K562 (cell line): ENCODE data around the gene LIN9. TPM values are rescaled to one million over a fixed set of nuclear protein-coding genes. Genes with fewer than 3 reads are reported as not detected.

Experiments used
- ARID2 ChIP-seq: fragments of 450-650 bp; IDR thresholded peaks from 2 replicates; pipeline ENCODE4 v1.6.1; 2017; ENCODE audit warnings: antibody characterized with exemption, mild to moderate bottlenecking
- ARNT ChIP-seq, 2 experiments: fragments of 450-650 bp; IDR thresholded peaks; 2 replicates each; pipeline ENCODE4 v1.6.1; 2016; ENCODE audit warnings: mild to moderate bottlenecking in 1 of 2
- BHLHE40 ChIP-seq: IDR thresholded peaks from 2 replicates; pipeline ENCODE4 v1.6.1; 2011; ENCODE audit warnings: low read length, improper control_type of control experiment
- BRF1 ChIP-seq: IDR thresholded peaks from 3 replicates; pipeline ENCODE4 v1.6.1; 2011; ENCODE audit warnings: borderline replicate concordance, mild to moderate bottlenecking; ENCODE audit not compliant: insufficient read length; ENCODE audit errors: extremely low read depth
- CREB3 ChIP-seq: fragments of 450-650 bp; conservative IDR thresholded peaks from 2 replicates; pipeline ENCODE4 v1.6.1; 2016; ENCODE audit warnings: missing genetic modification characterization, low read depth, mild to moderate bottlenecking, missing compliant biosample characterization, moderate library complexity
- GTF2F1 ChIP-seq: IDR thresholded peaks from 2 replicates; pipeline ENCODE4 v1.6.1; 2011; ENCODE audit warnings: low read depth, low read length, improper control_type of control experiment
- HMGXB4 ChIP-seq: sonication (generic); formaldehyde crosslinking; IDR thresholded peaks from 2 replicates; pipeline ENCODE4 v1.8.1; 2023; ENCODE audit warnings: mild to moderate bottlenecking, missing genetic modification reagents
- IRF2 ChIP-seq: sonication (generic); formaldehyde crosslinking; IDR thresholded peaks from 2 replicates; pipeline ENCODE4 v1.8.1; 2022; ENCODE audit warnings: mild to moderate bottlenecking, missing genetic modification reagents
- IRF9 ChIP-seq: fragments of 450-650 bp; IDR thresholded peaks from 2 replicates; pipeline ENCODE4 v1.6.1; 2016; ENCODE audit warnings: missing biosample characterization, missing genetic modification characterization
- NKRF ChIP-seq: fragments of 450-650 bp; IDR thresholded peaks from 2 replicates; pipeline ENCODE4 v1.6.1; 2016; ENCODE audit warnings: borderline replicate concordance
- NR2C1 ChIP-seq, 2 experiments: fragments of 450-650 bp; IDR thresholded peaks; 2 replicates each; pipeline ENCODE4 v1.6.1; 2017; ENCODE audit warnings: mild to moderate bottlenecking in 2 of 2, antibody characterized with exemption in 1 of 2, inconsistent platforms in 1 of 2, missing compliant biosample characterization in 1 of 2, missing genetic modification characterization in 1 of 2
- POLR2G ChIP-seq: fragments of 200-400 bp; formaldehyde crosslinking; IDR thresholded peaks from 2 replicates; pipeline ENCODE4 v1.6.1; 2017; ENCODE audit warnings: low read depth, mild to moderate bottlenecking, antibody characterized with exemption, low read length, moderate library complexity
- PYGO2 ChIP-seq: fragments of 450-650 bp; IDR thresholded peaks from 2 replicates; pipeline ENCODE4 v1.6.1; 2016; ENCODE audit warnings: mild to moderate bottlenecking, missing genetic modification characterization, moderate library complexity, missing compliant biosample characterization
- RBM34 ChIP-seq: fragments of 200-400 bp; formaldehyde crosslinking; IDR thresholded peaks from 2 replicates; pipeline ENCODE4 v1.6.1; 2018; ENCODE audit warnings: low read length, borderline replicate concordance; ENCODE audit not compliant: insufficient read depth
- SRSF7 ChIP-seq: fragments of 200-400 bp; formaldehyde crosslinking; optimal IDR thresholded peaks from 2 replicates; pipeline ENCODE3; 2017; ENCODE audit warnings: mild to moderate bottlenecking, low read depth, low read length
- THRAP3 ChIP-seq: fragments of 450-650 bp; IDR thresholded peaks from 2 replicates; pipeline ENCODE4 v1.6.1; 2016; ENCODE audit warnings: mild to moderate bottlenecking, inconsistent platforms, borderline replicate concordance
- ZNF518B ChIP-seq: fragments of 250-450 bp; sonication (Bioruptor Pico); IDR thresholded peaks from 2 replicates; pipeline ENCODE4 v1.5.0; 2021; ENCODE audit warnings: mild to moderate bottlenecking, moderate library complexity
- ZNF76 ChIP-seq: fragments of 250-450 bp; sonication (Bioruptor Pico); IDR thresholded peaks from 2 replicates; pipeline ENCODE4 v1.4.0; 2020; ENCODE audit warnings: mild to moderate bottlenecking, moderate library complexity, borderline replicate concordance
- polyA plus RNA-seq, 8 experiments: library from polyadenylated mRNA; depleted of rRNA in 4 of 8; stranded (reverse) in 5 of 8; unstranded in 3 of 8; fragments of >200 nt; fragmentation: Nextera tagmentation in 2 of 8; fragmentation: Illumina TruSeq in 1 of 8; extraction: Ambion mirVana in 2 of 8; extraction: Trizol in 1 of 8; gene quantifications; 2 replicates each; pipeline versions ENCODE4 v1.2.1 to v1.2.3, GENCODE V29; 2011 to 2014; ENCODE audit warnings: inconsistent platforms in 1 of 8, missing spikeins in 1 of 8
- total RNA-seq, 7 experiments: library from RNA; depleted of rRNA in 6 of 7; stranded (reverse); fragments of >200 nt in 6 of 7; fragmentation: Illumina TruSeq in 2 of 7; extraction: Trizol in 2 of 7; gene quantifications; 2 replicates each; pipeline versions ENCODE4 v1.2.1 to v1.2.3, GENCODE V29; 2011 to 2021; ENCODE audit warnings: low replicate concordance in 1 of 7

Gene LIN9
- total and polyA plus RNA-seq, 9 of the 15 experiments (the other 6 are each of a cell fraction or from before 2014, with no cell fraction given) = 18.8 to 33.0 (median 25.5) TPM

- TF ChIP-seq IRF9 (tag) (no peak), POLR2G (peak; percentile 98), NR2C1 (IDR thresholded peaks at IDR 0.05) (peak; percentile 8), NR2C1 (tag; IDR thresholded peaks at IDR 0.05) (no peak), IRF2 (CRISPR knock-in tag) (no peak), SRSF7 (no peak), ARNT (IDR thresholded peaks at IDR 0.05) (no peak), RBM34 (no peak), ARID2 (no peak), HMGXB4 (CRISPR knock-in tag) (no peak; the same call in 1 of the 2 replicates), ZNF76 (CRISPR knock-in tag) (0 out of 2 replicates have a peak, but pooled peaks have one; percentile 25), PYGO2 (tag) (no peak), THRAP3 (no peak), CREB3 (tag) (no peak), NKRF (peak; percentile 85), GTF2F1 (no peak), ZNF518B (CRISPR knock-in tag) (no peak), BRF1 (no peak), BHLHE40 (no peak; the same call in 1 of the 2 replicates)
Observed at GRCh38 chr1:226308723-226309397, at the start of gene LIN9 (continued).
